ENCODE results near the gene SETD3. TPM values are rescaled to one million over a fixed set of nuclear protein-coding genes. Genes with fewer than 3 reads are reported as not detected.

Gene SETD3
- total RNA-seq, 6 experiments from 2014 or later = 24.7 to 42.0 (median 28.8) TPM

- Histone ChIP-seq H3K27ac (no peak overlapping the region), H3K36me3 (no peaks in the 10 kb centered on the region), H3K27me3 (no peaks in the 10 kb centered on the region), H3K9me3 (no peaks in the 10 kb centered on the region), H3K4me1 (peaks cover 0 to 5% (median 0%) of the 10 kb centered on the region in 4 donors), H3K4me3 (no peak overlapping the region)
- DNase-seq (peak in 1 of 3 donors; percentile 31), ATAC-seq (no peak)
- intact Hi-C loops (cut with DNase I) = no loop called here
- WGBS (ENCODE audit: insufficient coverage, low coverage, low lambda C conversion rate, missing lambda C conversion rate) = 60% methylated on average over 10 of the region's 18 CpGs
- no peak for TF ChIP-seq CTCF (IDR thresholded peaks at IDR 0.05)
- TF ChIP-seq POLR2A (IDR thresholded peaks at IDR 0.05) = no peak
These were observed 99.5 kb downstream of the SETD3 start for GRCh38 chr14:99380991-99381687.

GRCh38 chr14:99380402-99380801 lies 100.3 kb downstream of the SETD3 start:
- no peak for ATAC-seq
- TF ChIP-seq CTCF (IDR thresholded peaks at IDR 0.05) = no peak
- TF ChIP-seq POLR2A (IDR thresholded peaks at IDR 0.05) = no peak
- WGBS (ENCODE audit: insufficient coverage, low coverage, low lambda C conversion rate, missing lambda C conversion rate) = 47% methylated on average over 4 of the region's 5 CpGs
- Histone ChIP-seq H3K27me3 (no peaks in the 10 kb centered on the region), H3K4me3 (no peak overlapping the region), H3K27ac (no peak overlapping the region), H3K9me3 (no peaks in the 10 kb centered on the region), H3K36me3 (no peaks in the 10 kb centered on the region), H3K4me1 (peaks cover 0 to 3% (median 0%) of the 10 kb centered on the region in 4 donors)
- intact Hi-C loops (cut with DNase I) = no loop called here
- peak in 1 of 3 donors; percentile 22 for DNase-seq

GRCh38 chr14:99378782-99379214 lies 101.9 kb downstream of the SETD3 start:
- ATAC-seq = no peak

GRCh38 chr14:99377951-99378350 lies 102.7 kb downstream of the SETD3 start:
- Histone ChIP-seq H3K27me3 (no peaks in the 10 kb centered on the region), H3K27ac (no peak overlapping the region), H3K4me1 (no peaks in the 10 kb centered on the region), H3K4me3 (no peak overlapping the region), H3K9me3 (no peaks in the 10 kb centered on the region), H3K36me3 (no peaks in the 10 kb centered on the region)
- intact Hi-C loops (cut with DNase I) = no loop called here
- ATAC-seq (no peak), DNase-seq (peak in 1 of 3 donors; percentile 3)
- WGBS (ENCODE audit: insufficient coverage, low coverage, low lambda C conversion rate, missing lambda C conversion rate) = 67% methylated on average over 3 of the region's 9 CpGs
- no peak for TF ChIP-seq POLR2A (IDR thresholded peaks at IDR 0.05)

More at GRCh38 chr14:99378782-99379214, 101.9 kb downstream of the SETD3 start:
- Histone ChIP-seq H3K27me3 (no peaks in the 10 kb centered on the region), H3K9me3 (no peaks in the 10 kb centered on the region), H3K36me3 (no peaks in the 10 kb centered on the region), H3K27ac (no peak overlapping the region), H3K4me3 (no peak overlapping the region), H3K4me1 (no peaks in the 10 kb centered on the region)
- TF ChIP-seq CTCF (IDR thresholded peaks at IDR 0.05) (no peak), POLR2A (IDR thresholded peaks at IDR 0.05) (no peak)
- DNase-seq = peak in 1 of 3 donors; percentile 20
- intact Hi-C loops (cut with DNase I) = no loop called here
- 88% methylated on average over 2 of the region's 9 CpGs for WGBS (ENCODE audit: insufficient coverage, low coverage, low lambda C conversion rate, missing lambda C conversion rate)

GRCh38 chr14:99374964-99375363 lies 105.7 kb downstream of the SETD3 start:
- Histone ChIP-seq H3K27ac (no peak overlapping the region), H3K36me3 (no peaks in the 10 kb centered on the region), H3K27me3 (no peaks in the 10 kb centered on the region), H3K4me3 (no peak overlapping the region), H3K9me3 (no peaks in the 10 kb centered on the region), H3K4me1 (no peaks in the 10 kb centered on the region)
- TF ChIP-seq POLR2A (IDR thresholded peaks at IDR 0.05) (no peak), CTCF (IDR thresholded peaks at IDR 0.05) (no peak)
- 100% methylated on average over 3 of the region's 11 CpGs for WGBS (ENCODE audit: insufficient coverage, low coverage, low lambda C conversion rate, missing lambda C conversion rate)
- ATAC-seq (no peak), DNase-seq (no peak)
- intact Hi-C loops (cut with DNase I) = no loop called here

Data from right lobe of liver (tissue), 6 donors.